Measurements from ENCODE around the gene UBE2L5. TPM values are rescaled to one million over a fixed set of nuclear protein-coding genes. Genes with fewer than 3 reads are reported as not detected.

The UBE2L5 gene
- total RNA-seq, 1 donor from 2014 or later = not detected

DNA sequence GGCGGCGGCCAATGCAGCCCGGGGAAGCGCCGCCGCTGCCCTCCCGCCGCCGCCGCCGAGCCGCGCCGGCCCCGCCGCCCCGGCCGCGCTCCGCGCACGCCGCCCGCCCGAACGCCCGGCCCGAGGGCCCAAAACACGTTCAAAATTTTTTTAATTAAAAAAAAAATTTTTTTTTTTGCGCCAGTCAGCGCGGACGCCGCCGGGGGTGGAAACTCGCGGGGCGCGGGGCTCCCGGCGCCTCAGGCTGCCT is 43.0 kb downstream of the UBE2L5 start:
- peak overlapping the region; percentile 61 for H3K4me3 ChIP-seq (ENCODE audit: low read depth, low read length)
- TF ChIP-seq, protein P1, sequence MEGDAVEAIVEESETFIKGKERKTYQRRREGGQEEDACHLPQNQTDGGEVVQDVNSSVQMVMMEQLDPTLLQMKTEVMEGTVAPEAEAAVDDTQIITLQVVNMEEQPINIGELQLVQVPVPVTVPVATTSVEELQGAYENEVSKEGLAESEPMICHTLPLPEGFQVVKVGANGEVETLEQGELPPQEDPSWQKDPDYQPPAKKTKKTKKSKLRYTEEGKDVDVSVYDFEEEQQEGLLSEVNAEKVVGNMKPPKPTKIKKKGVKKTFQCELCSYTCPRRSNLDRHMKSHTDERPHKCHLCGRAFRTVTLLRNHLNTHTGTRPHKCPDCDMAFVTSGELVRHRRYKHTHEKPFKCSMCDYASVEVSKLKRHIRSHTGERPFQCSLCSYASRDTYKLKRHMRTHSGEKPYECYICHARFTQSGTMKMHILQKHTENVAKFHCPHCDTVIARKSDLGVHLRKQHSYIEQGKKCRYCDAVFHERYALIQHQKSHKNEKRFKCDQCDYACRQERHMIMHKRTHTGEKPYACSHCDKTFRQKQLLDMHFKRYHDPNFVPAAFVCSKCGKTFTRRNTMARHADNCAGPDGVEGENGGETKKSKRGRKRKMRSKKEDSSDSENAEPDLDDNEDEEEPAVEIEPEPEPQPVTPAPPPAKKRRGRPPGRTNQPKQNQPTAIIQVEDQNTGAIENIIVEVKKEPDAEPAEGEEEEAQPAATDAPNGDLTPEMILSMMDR (IDR thresholded peaks at IDR 0.05; ENCODE audit: insufficient read depth, low read length, poor library complexity, severe bottlenecking) = no peak
- no peak for DNase-seq (ENCODE audit: low read depth)
- H3K27me3 ChIP-seq (ENCODE audit: control insufficient read depth, insufficient read depth, low read length) = no peaks in the 10 kb centered on the region
- H3K36me3 ChIP-seq (ENCODE audit: control insufficient read depth, insufficient read depth, low read length) = no peaks in the 10 kb centered on the region

DNA sequence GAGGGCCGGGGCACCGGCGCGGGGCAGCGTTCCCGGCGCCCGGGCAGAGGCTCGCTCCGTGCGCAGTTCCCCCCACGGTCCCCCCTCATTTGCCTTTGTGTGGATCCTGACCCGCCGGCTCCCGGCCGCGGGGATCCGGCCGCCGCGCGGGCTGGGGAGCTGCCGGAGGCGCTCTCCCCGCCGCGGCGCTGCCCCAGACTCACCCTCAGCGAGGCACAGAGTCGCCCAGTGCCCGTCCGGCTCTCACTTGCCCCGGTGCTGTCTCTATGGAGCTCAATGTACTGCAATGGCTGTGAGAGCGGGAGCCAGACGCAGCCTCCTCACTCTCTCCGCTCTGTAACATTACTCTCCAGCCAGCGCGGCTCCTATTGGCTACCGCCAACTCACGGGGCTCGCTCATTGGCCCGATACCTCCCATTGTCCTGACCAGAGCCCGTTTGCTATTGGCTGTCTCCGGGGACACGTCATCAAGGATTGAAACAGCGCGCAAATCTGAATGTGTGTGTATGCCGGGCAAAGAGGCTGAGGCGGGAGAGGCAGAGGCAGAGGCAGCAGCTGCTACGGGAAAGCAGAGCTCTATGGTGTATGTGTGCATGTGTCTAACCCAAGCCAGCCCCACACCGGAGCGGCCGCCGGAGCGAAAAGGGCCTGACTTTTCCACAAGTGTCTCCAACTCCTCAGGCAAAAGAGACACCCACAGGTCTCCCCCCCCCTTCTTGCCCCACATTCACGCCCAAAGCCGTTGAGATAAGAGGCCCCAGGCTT is 43.5 kb downstream of the UBE2L5 start, which contains the start of gene HMGB1:
TSS of gene HMGB1 (minus strand) at position 344 of the 765 bp plus-strand sequence. CDS start 2,256 bp downstream, outside the sequence.
- peak within 1 kb of the TSS; percentile 61 for H3K4me3 ChIP-seq (ENCODE audit: low read depth, low read length)
- no peaks in the 10 kb centered on the region for H3K27me3 ChIP-seq (ENCODE audit: control insufficient read depth, insufficient read depth, low read length)
- DNase-seq (ENCODE audit: low read depth) = peak; percentile 87
- H3K36me3 ChIP-seq (ENCODE audit: control insufficient read depth, insufficient read depth, low read length) = no peaks in the 10 kb centered on the region
- TF ChIP-seq, protein P1 (IDR thresholded peaks at IDR 0.05; ENCODE audit: insufficient read depth, low read length, poor library complexity, severe bottlenecking) = no peak

DNA sequence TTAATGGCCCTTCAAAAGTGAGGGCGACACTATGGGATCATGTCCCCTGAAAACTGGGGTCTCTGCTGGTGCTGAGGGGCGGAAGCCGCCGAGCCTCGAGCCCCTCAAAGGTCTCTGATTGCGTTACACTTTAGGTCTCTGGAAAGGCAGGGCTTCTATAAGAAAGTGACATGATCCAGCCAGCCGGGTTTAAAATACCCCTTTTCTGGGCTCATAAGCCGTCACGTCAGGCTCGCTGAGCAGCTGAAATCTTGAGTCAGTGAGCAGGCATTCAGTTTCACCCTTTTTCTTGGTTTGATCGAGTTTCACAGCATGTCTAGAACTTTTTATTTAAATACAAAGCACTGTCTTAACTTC is 44.0 kb downstream of the UBE2L5 start:
- Histone ChIP-seq H3K36me3 (ENCODE audit: control insufficient read depth, insufficient read depth, low read length) (no peaks in the 10 kb centered on the region), H3K27me3 (ENCODE audit: control insufficient read depth, insufficient read depth, low read length) (no peaks in the 10 kb centered on the region), H3K4me3 (ENCODE audit: low read depth, low read length) (peak overlapping the region; percentile 61)
- TF ChIP-seq, protein P1 (IDR thresholded peaks at IDR 0.05; ENCODE audit: insufficient read depth, low read length, poor library complexity, severe bottlenecking) = no peak
- DNase-seq (ENCODE audit: low read depth) = no peak

DNA sequence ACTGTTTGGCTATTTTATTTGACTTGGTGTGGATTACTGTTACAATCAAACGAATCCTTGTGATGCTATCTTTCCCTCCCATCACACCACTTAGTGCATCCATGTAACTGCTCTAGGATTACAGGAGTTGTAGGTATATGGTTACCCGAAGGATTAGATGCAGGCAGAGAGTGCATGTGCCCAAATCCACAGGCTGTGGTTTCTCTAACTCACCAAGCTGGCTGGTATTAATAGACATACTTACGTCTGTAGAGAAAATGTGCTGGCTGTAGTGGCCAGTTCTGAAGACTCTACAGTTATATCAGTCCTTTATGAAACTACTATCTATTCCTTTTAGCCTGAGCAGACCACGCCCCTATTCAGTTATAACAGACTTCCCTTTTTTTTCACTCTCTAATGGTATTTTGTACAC is 44.6 kb downstream of the UBE2L5 start:
- H3K36me3 ChIP-seq (ENCODE audit: control insufficient read depth, insufficient read depth, low read length) = no peaks in the 10 kb centered on the region
- H3K4me3 ChIP-seq (ENCODE audit: low read depth, low read length) = no peak overlapping the region
- DNase-seq (ENCODE audit: low read depth) = no peak
- TF ChIP-seq, protein P1 (IDR thresholded peaks at IDR 0.05; ENCODE audit: insufficient read depth, low read length, poor library complexity, severe bottlenecking) = no peak
- no peaks in the 10 kb centered on the region for H3K27me3 ChIP-seq (ENCODE audit: control insufficient read depth, insufficient read depth, low read length)

DNA sequence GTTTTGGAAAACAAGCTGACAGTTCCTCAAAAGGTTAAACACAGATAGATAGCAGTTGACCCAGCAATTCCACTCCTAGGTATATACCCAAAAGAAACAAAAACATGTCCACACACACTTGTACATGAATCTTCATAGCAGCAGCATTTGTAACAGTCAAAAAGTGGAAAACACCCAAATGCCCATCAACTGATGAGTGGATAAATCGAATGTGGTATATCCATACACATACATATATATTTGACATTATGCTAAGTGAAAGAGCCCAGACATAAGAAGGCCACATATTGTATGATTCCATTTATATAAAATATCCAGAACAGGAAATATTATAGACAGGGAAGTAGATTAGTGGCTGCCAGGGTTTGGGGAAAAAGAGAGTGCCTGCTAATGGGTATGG is 51.4 kb downstream of the UBE2L5 start:
- no peaks in the 10 kb centered on the region for H3K36me3 ChIP-seq (ENCODE audit: control insufficient read depth, insufficient read depth, low read length)
- no peak for DNase-seq (ENCODE audit: low read depth)
- TF ChIP-seq, protein P1 (IDR thresholded peaks at IDR 0.05; ENCODE audit: insufficient read depth, low read length, poor library complexity, severe bottlenecking) = no peak
- H3K27me3 ChIP-seq (ENCODE audit: control insufficient read depth, insufficient read depth, low read length) = no peaks in the 10 kb centered on the region
- no peak overlapping the region for H3K4me3 ChIP-seq (ENCODE audit: low read depth, low read length)
